HG03135 (cell line): ENCODE data around the gene THBS3.
"Not testable (repeated sequence)": the region's sequence is repeated elsewhere in the genome, so short reads cannot be mapped to it uniquely, and the experiment has no call there.

Experiments
- ATAC-seq: cut with Tn5 transposase; IDR thresholded peaks from one replicate; pipeline ENCODE4 v1.9.1; 2021; ENCODE audit warnings: mild to moderate bottlenecking, moderate library complexity; ENCODE audit not compliant: unreplicated experiment

Gene THBS3

GRCh38 chr1:155235375-155235774, 27.7 kb upstream of the THBS3 start:
- not testable (repeated sequence) for ATAC-seq

- not testable (repeated sequence) for ATAC-seq
Measured at GRCh38 chr1:155233502-155233901, 25.8 kb upstream of the THBS3 start.

- not testable (repeated sequence) for ATAC-seq
Measured at GRCh38 chr1:155232001-155232978, 24.6 kb upstream of the THBS3 start.

- ATAC-seq: not testable (repeated sequence)
Measured at GRCh38 chr1:155231302-155231701, 23.6 kb upstream of the THBS3 start.

GRCh38 chr1:155228096-155228427, 20.4 kb upstream of the THBS3 start:
- no peak for ATAC-seq

GRCh38 chr1:155227261-155228095, 19.8 kb upstream of the THBS3 start:
- peak; percentile 90 for ATAC-seq

- ATAC-seq: no peak
Measured at GRCh38 chr1:155226910-155227260, 19.2 kb upstream of the THBS3 start.

GRCh38 chr1:155226188-155226909, 18.7 kb upstream of the THBS3 start:
- ATAC-seq: no peak

- not testable (repeated sequence) for ATAC-seq
Measured at GRCh38 chr1:155225404-155225759, 17.7 kb upstream of the THBS3 start.

- no peak for ATAC-seq
Measured at GRCh38 chr1:155223047-155223446, 15.3 kb upstream of the THBS3 start.

- ATAC-seq: not testable (repeated sequence)
Measured at GRCh38 chr1:155220211-155220965, 12.7 kb upstream of the THBS3 start.

GRCh38 chr1:155219592-155220031, 11.9 kb upstream of the THBS3 start:
- ATAC-seq: no peak

GRCh38 chr1:155218854-155219591, 11.3 kb upstream of the THBS3 start:
- ATAC-seq: no peak

GRCh38 chr1:155214702-155215101, 7.0 kb upstream of the THBS3 start:
- not testable (repeated sequence) for ATAC-seq

GRCh38 chr1:155212051-155212440, 4.3 kb upstream of the THBS3 start:
- ATAC-seq: not testable (repeated sequence)

- not testable (repeated sequence) for ATAC-seq
Measured at GRCh38 chr1:155211381-155212050, 3.8 kb upstream of the THBS3 start.

GRCh38 chr1:155210314-155211104, 2.8 kb upstream of the THBS3 start:
- ATAC-seq: no peak

- ATAC-seq: no peak
Measured at GRCh38 chr1:155209312-155209721, 1.6 kb upstream of the THBS3 start.
